Activated CD4-positive, alpha-beta T cell treated with anti-CD3 and anti-CD28 coated beads, Interleukin-2, amount 50 U/mL, for 4 hours (primary cell): ENCODE results near the gene MLST8.

Experiments used
- DNase-seq, 2 experiments: peaks; one replicate each; pipeline ENCODE4 v3.0.0-alpha.2; 2020

MLST8 gene

GRCh38 chr16:2173916-2174315, 31.3 kb upstream of the MLST8 start:
- DNase-seq, result no peak

DNA sequence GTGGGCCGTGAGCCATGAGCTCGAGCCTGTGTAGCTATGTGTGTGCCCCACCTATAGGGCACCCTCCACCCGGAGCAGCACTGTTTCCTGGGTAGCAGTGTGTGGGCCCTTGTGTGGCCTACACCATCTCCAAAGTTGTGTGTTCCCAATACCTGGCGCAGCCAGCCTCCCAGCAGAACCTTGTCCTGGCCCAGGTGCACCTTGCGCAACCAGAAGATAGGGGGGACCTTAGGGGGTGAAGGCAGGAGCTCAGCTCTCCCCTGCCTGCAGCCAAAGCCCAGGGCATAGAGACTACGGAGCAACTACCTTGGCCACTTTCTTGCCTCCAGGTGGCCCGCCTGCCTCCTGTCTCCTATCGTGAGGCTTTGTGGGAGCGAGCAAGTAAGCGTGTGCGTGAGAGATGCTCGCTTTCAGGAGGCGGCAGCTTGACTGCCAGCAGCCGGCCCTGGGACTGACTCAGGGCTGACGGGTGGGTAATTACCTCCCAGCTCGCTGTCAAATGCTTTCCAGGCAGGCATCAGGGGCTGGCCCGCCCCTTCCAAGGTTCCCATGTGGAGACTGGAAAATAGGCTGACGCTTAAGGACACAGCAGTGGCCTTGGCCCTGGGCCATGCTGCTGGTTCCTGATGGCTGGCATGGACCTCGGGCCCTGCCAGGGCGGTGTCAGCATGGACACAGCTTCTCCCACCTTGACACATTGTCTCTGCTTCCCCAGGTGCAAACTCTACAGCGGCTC, 30.7 kb upstream of the MLST8 start:
- no peak for DNase-seq

DNA sequence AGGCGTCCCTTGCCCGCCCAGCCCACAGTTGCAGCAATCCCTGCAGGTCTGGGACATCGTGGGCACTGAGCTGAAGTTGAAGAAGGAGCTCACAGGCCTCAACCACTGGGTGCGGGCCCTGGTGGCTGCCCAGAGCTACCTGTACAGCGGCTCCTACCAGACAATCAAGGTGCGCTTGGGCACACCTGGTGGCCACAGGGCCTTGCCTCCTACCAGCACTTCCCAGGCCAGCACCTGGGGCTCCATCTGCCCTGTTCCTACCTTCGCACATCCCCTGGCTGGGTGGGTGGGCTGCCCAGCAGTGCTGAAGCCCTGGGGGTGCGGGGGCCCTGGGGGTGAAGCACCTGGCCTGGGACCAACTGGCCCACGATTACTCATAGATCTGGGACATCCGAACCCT, 29.8 kb upstream of the MLST8 start:
- no peak for DNase-seq

DNA sequence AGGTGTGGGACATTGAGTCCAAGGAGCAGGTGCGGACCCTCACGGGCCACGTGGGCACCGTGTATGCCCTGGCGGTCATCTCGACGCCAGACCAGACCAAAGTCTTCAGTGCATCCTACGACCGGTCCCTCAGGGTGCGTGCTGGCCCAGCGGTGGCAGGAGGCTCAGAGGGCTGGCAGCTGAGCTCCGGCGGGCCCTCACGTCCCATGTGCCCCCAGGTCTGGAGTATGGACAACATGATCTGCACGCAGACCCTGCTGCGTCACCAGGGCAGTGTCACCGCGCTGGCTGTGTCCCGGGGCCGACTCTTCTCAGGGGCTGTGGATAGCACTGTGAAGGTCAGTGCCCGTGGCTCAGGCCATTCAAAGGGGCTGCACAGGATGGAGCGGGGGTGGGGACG, 29.2 kb upstream of the MLST8 start:
- DNase-seq, result no peak

GRCh38 chr16:2177101-2177500, 28.2 kb upstream of the MLST8 start:
- DNase-seq, result no peak

DNA sequence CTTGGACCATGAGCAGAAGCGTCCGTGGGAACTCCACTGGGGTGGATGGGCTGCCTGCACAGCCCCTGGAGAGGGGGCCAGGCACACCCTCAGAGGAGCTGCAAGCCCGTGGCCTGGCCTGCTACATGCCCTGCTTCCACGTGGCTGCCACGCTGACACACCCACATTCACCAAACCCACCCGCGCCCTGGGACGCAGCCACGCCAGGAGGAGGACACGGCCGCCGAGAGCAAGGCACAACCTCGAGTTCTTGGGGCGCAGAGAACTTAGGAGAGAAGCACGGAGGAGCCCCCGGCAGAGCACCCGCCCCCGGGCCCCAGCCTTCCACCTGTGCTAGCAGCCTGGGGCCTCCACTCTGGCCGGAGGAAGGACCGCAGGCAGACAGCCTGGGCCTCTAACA, 27.7 kb upstream of the MLST8 start:
- no peak for DNase-seq

- DNase-seq, result peak in 1 of 2 experiments; percentile 9
These were observed 26.7 kb upstream of the MLST8 start for GRCh38 chr16:2178321-2179106.

DNA sequence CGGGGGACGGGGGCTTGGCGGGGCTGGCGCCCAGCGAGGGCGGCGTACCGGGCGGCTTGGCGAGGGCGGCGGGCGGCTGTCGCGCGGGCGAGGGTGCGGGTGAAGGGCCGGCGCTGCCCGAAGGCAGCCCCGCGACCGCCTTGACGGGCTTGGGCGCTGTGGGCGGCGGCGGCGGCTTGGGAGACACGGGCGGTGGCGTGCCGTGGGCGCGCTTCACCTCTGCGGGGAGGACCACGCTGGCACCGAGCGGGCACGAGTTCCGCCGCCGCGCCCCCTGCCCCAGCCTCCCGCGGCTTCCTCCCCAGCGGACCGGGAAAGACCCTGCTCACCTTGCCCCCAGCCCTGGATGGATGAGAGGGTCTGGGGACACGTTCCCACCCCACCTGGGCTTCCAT, 26.1 kb upstream of the MLST8 start:
- DNase-seq, result no peak

DNA sequence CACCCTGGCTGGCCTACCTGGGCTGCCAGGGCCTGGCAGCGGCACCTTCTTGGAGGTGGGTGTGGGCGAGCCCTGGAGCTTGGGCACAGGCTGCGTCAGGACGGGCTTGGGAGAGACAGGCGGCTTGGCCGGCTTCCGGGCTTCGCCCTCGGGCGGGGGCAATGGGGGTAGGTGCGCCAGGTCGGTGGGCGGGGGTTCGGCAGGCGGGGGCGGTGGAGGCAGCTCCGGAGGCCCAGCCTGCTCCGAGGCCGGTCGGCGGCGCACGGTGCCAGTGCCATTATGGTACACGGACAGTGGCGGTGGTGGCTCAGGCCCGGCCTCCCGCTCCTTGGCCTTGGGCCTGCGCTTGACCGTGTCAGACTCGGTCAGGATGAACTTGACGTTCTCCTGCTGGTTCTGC, 25.7 kb upstream of the MLST8 start:
- DNase-seq, result no peak

DNA sequence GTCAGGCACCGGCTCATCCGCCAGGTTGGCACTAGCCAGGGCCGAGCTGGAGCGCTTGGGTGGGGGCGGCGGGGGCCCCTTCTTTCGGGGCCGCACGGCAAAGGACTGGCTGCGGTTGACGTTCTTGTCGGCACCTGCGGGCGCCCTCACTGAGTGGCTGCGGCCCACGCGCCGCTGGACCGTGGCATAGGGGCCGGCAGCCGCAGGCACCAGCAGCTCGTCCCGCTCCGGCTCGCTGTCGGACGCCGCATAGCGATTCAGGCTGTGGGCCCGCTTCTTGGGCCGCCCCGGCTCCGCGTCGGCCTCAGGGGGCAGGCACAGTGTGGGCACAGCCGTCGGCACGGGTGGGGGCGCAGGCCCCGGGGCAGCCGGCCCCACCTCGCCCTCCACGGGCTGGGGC, 24.8 kb upstream of the MLST8 start:
- DNase-seq, result no peak

GRCh38 chr16:2180962-2181923, 24.0 kb upstream of the MLST8 start:
- DNase-seq, result no peak

- no peak for DNase-seq
These were observed 23.3 kb upstream of the MLST8 start for GRCh38 chr16:2181952-2182351.

GRCh38 chr16:2183671-2184070, 21.6 kb upstream of the MLST8 start:
- no peak for DNase-seq

DNA sequence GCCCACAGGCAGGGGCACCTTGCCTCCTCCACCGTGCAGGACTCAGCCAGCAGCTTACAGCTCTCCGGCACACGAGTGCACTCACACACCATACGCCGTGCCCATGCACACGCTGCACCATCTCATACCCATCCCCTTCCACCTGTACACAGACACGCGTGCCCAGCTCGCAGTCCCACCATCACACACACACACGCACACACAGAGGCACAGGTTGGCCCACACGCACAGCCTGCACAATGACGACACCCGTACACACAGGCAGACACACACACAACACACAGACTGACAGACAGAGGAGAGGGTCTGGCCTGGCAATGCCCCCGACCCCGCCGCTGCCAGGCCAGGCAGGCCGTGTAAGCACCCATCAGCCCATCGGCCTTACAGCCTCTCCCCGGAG, 20.9 kb upstream of the MLST8 start:
- DNase-seq, result no peak

GRCh38 chr16:2184962-2185361, 20.3 kb upstream of the MLST8 start:
- no peak for DNase-seq

DNA sequence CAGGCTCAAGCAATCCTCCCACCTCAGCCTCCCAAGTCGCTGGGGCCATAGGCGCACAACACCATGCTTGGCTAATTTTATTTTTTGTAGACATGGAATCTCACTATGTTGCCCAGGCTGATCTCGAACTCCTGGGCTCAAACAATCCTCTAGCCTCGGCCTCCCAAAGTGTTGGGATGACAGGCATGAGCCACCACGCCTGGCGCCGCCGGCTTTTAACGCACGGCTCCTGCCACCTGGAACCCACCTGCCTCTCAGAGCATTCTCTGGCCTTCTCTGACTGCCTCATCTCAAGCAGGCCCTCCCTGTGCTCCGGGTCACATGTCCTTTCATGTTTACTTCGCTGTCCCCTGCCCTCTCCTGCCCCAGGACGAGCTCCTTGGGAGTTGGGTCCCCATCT, 19.2 kb upstream of the MLST8 start:
- DNase-seq, result no peak

DNA sequence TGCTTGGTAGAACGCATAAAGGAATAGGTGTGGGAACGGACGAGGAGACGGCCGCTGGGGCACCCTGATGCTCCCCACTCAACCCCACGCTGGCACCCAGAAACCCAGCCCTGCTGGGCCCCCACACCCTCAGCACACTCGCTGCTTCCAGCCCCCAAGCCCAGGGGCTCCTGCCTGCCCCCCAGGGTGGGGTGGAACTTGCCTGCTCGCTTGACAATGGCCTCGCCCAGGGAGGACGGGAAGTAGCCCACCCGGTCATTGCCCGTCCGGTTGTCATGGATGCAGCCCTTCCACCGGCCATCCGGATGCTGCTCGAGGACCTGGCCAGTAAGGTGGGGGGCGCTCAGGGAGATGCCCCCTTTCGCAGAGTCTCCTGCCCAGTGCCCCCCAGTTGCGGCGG, 18.7 kb upstream of the MLST8 start:
- no peak for DNase-seq

DNA sequence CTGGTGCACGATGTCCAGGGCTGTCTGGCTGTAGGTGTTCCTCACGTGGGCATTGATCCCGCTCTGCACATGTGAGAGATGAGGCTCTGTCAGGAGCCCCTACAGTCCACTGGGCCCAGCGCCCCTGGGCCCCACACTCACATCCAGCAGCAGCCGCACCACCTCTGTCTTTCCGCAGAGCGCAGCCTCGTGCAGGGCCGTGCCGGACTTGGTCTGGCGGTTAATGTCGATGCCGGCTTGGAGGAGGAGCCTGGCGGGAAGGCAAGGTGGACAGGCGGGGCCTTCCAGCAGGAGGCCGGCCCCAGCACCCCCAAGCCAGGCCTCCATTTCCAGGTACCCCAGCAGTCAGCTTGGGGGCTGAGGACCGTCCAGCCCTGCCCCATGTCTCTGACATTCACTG, 18.0 kb upstream of the MLST8 start:
- no peak for DNase-seq

DNA sequence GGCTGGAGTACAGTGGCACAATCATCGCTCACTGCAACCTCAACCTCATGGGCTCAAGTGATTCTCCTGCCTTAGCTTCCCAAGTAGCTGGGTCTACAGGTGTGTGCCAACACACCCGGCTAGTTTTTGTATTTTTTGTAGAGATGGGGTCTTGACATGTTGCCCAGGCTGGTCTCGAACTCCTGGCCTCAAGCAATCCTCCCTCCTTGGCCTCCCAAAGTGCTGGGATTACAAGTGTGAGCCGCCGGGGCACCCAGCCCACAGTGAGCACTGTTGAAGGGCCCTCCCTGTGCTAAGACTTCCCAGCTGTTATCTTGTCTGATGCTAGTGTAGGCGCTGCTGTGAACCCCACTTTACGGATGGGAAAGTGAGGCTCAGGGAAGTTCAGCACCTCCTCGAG, 16.9 kb upstream of the MLST8 start:
- DNase-seq, result no peak

DNA sequence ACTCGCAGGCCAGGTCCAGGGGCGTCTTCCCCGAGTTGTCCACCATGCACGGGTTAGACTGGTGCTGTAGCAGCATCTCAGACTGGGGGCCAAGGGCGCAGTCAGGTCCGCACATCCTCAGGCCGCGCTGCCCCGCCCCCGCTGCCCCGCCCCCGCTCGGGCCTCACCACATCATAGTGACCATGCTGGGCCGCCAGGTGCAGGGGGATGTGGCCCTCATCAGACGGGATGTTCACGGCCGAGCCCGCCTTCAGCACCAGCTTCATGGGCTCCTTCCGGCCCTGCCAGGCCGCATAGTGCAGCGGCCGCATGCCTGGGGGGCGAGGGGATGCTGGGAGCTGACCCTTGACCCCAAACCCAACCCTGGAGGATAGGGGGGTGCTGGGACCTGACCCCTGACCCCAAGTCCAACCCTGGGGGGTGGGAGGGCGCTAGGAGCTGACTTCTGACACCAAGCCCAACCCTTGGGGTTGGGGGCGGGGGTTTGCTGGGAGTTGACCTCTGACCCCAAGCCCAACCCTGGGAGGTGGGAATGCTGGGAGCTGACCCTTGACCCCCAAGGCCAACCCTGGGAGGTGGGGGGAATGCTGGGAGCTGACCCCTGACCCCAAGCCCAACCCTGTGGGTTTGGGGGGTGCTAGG, 15.9 kb upstream of the MLST8 start:
- DNase-seq, result no peak

- DNase-seq, result no peak
These were observed 15.1 kb upstream of the MLST8 start for GRCh38 chr16:2190002-2190658.
